IPS-18a (cell line): Measurements from ENCODE around the gene PPP2R2D.

ENCODE experiments used
- H3K27ac ChIP-seq: one replicate; pipeline ENCODE4 v1.5.1; 2013; ENCODE audit warnings: low read length
- H3K27me3 ChIP-seq: one replicate; pipeline ENCODE4 v1.6.1; 2013; ENCODE audit warnings: mild to moderate bottlenecking, low read length; ENCODE audit not compliant: control insufficient read depth, insufficient read depth
- H3K36me3 ChIP-seq: one replicate; pipeline ENCODE4 v1.6.1; 2013; ENCODE audit warnings: low read depth, low read length; ENCODE audit not compliant: control insufficient read depth
- H3K4me1 ChIP-seq: one replicate; pipeline ENCODE4 v1.6.1; 2013; ENCODE audit warnings: low read depth, low read length; ENCODE audit not compliant: control insufficient read depth
- H3K4me3 ChIP-seq: one replicate; pipeline ENCODE4 v1.5.1; 2013; ENCODE audit warnings: low read length
- H3K9ac ChIP-seq: one replicate; pipeline ENCODE4 v1.6.1; 2013; ENCODE audit warnings: mild to moderate bottlenecking, low read length, moderate library complexity
- H3K9me3 ChIP-seq: one replicate; pipeline ENCODE4 v1.6.1; 2013; ENCODE audit warnings: low read depth, low read length; ENCODE audit not compliant: control insufficient read depth

Gene PPP2R2D

DNA sequence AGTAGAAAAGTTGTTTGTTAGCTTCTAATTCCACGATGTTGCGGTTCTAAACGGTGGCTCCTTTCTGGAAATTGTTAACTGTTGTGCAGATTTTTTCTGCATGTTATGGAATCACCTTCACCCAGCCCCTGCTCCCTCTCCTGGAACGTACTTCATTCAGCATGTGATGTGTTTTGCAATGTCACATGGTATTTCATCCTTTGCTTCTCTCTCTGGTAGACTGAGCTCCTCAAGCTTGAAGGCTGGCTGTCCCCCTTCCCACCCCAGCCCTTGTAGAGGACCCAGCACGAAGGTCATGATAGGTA is 4.4 kb downstream of the PPP2R2D start:
- Histone ChIP-seq H3K36me3 (peaks cover 18% of the 10 kb centered on the region), H3K27ac (no peak overlapping the region), H3K9me3 (no peaks in the 10 kb centered on the region), H3K27me3 (no peaks in the 10 kb centered on the region), H3K4me3 (no peak overlapping the region), H3K4me1 (peaks cover 10% of the 10 kb centered on the region), H3K9ac (no peak overlapping the region)

DNA sequence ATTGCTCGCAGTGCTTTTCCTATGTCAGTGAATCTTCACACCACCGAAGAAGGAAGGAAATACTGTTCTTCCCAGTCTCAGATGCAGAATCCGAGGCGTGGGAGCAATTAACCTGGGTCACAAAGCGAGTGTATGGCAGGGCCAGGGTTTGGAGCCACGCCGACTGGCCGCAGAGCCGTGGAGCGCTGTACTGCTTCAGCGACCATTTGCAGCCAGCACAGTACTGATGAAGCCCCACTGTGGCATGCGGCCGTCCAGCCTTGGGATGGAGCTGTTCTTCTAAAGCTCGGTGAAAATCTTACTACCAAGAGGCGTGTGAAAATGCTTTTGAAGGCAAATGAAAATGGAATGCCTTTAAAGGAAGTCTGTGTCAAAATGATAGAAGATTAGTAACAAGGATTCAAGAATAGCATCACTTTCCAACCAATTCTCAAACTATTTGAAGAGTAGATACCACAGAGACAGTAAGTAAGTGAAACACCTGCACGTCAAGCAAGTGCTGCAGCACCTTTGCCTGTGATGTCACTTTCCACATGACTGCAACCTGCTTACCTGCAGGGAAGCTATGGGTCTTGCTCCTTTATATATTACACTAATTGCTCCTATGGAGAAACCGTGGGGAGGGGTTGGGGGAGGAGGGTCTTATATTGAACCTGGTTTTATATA is 4.9 kb downstream of the PPP2R2D start:
- H3K9ac ChIP-seq: no peak overlapping the region
- no peaks in the 10 kb centered on the region for H3K9me3 ChIP-seq
- no peak overlapping the region for H3K27ac ChIP-seq
- no peak overlapping the region for H3K4me3 ChIP-seq
- no peaks in the 10 kb centered on the region for H3K27me3 ChIP-seq
- H3K36me3 ChIP-seq: peaks cover 18% of the 10 kb centered on the region
- peaks cover 10% of the 10 kb centered on the region for H3K4me1 ChIP-seq

DNA sequence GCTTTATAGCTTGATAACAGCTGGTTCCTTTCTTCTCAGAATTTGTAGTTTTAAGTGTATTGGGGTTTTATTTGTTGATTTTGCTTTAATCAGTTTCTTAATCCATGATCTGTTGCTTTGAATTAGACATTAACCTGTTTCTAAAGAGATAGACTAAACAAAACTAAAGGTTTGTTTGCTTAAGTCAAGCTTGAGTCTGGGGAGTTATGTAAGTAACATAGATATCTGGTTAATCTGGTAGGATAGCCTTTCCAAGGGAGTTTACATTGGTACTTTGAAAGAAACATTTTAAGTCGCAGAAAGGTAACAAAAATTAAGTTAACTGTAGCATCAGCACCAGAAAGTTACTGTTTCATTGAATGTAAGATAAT is 5.4 kb downstream of the PPP2R2D start:
- no peaks in the 10 kb centered on the region for H3K27me3 ChIP-seq
- H3K9me3 ChIP-seq: no peaks in the 10 kb centered on the region
- no peak overlapping the region for H3K4me3 ChIP-seq
- peaks cover 10% of the 10 kb centered on the region for H3K4me1 ChIP-seq
- no peak overlapping the region for H3K9ac ChIP-seq
- no peak overlapping the region for H3K27ac ChIP-seq
- peaks cover 18% of the 10 kb centered on the region for H3K36me3 ChIP-seq

DNA sequence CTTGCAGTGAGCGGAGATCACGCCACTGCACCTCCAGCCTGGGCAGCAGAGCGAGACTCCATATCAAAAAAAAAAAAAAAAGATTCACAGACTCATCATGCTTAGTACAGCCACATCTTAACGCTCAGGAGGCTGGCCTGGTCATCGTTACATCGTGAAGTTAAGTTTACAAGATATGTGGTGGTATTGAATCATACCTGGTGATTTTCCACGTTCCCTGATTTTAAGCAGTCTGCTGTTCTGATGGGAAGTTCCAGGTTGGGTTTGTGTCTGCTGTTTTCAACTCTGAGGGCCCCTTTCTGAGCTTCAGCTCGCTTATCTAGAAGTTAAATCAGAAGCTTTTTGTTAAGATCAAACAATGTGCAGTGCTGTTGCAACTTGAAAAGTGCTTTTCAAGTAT is 6.9 kb downstream of the PPP2R2D start:
- H3K36me3 ChIP-seq: peaks cover 22% of the 10 kb centered on the region
- no peaks in the 10 kb centered on the region for H3K9me3 ChIP-seq
- H3K4me3 ChIP-seq: no peak overlapping the region
- H3K4me1 ChIP-seq: peaks cover 1% of the 10 kb centered on the region
- no peak overlapping the region for H3K9ac ChIP-seq
- H3K27ac ChIP-seq: no peak overlapping the region
- H3K27me3 ChIP-seq: no peaks in the 10 kb centered on the region

DNA sequence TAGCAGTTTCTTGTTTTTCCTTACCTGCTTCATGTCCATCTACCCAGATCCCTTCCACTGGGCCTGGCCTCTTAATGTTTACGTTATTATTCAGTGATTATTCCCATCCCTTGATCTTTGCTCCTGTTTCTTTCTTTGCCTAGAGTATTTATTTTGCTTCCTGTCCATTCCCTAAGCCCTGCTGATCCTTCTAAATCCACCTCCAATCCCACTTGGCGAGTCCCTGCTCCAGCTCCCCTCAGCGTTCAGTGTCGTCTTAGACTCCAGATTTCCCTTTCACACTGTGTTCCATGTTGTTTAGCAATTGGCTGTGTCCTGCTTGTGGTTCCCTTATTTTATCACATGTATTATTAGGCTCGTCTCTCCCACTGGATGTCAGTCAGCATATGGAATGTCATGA is 7.3 kb downstream of the PPP2R2D start:
- Histone ChIP-seq H3K4me3 (no peak overlapping the region), H3K9me3 (no peaks in the 10 kb centered on the region)

DNA sequence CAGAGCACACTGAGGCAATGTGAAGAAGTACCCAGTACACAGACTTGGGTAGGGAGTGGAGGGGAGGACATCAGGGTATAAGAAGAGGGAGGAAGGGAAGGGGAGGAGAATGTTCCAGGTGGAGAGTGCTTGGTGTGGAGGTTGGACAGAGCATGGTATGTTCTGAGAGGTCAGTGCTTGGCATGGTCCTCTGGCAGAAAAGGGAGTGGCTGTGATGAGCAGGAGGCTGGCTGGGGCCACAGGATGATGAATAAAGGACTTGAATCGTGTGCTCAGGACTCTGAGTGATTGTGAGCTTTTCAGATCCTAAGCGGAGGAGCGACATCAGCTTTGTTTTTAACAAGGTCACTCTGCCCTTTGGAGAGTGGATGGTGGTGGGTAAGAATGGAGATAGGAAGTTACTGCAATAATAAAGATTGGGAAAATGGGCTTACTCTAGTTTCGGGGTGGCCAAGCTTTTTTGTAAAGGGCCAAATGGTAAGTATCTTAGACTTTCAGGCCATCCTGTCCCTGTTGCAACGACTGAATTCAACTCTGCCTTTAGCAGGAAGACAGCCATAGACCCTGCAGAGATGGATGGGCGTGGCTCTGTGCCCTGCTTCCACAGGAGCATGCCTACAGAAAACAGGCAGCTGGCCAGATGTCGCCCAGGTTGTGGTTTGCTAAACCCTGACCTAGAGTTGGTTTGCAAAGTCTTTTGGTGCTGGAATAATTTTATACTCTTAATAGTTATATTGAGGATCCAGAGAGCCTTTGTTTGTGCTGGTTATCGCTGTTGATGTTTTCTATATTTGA is 8.4 kb downstream of the PPP2R2D start:
- H3K4me1 ChIP-seq: no peaks in the 10 kb centered on the region
- H3K27me3 ChIP-seq: no peaks in the 10 kb centered on the region
- no peak overlapping the region for H3K9ac ChIP-seq
- H3K4me3 ChIP-seq: no peak overlapping the region
- no peaks in the 10 kb centered on the region for H3K9me3 ChIP-seq
- H3K27ac ChIP-seq: no peak overlapping the region
- peaks cover 25% of the 10 kb centered on the region for H3K36me3 ChIP-seq

More for the DNA sequence above, 7.3 kb downstream of the PPP2R2D start:
- no peak overlapping the region for H3K27ac ChIP-seq
- H3K27me3 ChIP-seq: no peaks in the 10 kb centered on the region
- H3K36me3 ChIP-seq: peaks cover 22% of the 10 kb centered on the region
- no peak overlapping the region for H3K9ac ChIP-seq
- no peaks in the 10 kb centered on the region for H3K4me1 ChIP-seq

DNA sequence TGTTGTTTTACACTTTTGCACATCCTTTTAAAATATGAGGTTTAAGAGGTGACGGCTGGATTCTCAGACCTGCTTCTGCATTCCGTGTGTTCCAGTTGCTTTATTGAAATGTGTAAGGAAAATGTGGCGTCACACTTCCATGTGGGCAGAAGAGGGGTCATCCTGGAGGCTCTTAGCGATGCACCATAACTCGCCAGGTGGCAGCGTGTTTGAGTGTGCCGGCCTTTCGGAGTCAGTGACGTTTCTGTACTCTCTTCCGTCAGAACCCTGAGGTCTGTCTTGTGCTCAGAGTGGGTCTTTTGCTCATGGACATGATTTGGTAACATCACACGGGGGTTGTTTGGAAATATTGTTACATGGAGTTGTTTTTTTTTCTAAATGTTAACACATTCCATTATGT is 9.1 kb downstream of the PPP2R2D start:
- no peak overlapping the region for H3K4me3 ChIP-seq
- no peaks in the 10 kb centered on the region for H3K9me3 ChIP-seq
- peaks cover 25% of the 10 kb centered on the region for H3K36me3 ChIP-seq
- no peaks in the 10 kb centered on the region for H3K4me1 ChIP-seq
- no peak overlapping the region for H3K27ac ChIP-seq
- H3K27me3 ChIP-seq: no peaks in the 10 kb centered on the region
- H3K9ac ChIP-seq: no peak overlapping the region

DNA sequence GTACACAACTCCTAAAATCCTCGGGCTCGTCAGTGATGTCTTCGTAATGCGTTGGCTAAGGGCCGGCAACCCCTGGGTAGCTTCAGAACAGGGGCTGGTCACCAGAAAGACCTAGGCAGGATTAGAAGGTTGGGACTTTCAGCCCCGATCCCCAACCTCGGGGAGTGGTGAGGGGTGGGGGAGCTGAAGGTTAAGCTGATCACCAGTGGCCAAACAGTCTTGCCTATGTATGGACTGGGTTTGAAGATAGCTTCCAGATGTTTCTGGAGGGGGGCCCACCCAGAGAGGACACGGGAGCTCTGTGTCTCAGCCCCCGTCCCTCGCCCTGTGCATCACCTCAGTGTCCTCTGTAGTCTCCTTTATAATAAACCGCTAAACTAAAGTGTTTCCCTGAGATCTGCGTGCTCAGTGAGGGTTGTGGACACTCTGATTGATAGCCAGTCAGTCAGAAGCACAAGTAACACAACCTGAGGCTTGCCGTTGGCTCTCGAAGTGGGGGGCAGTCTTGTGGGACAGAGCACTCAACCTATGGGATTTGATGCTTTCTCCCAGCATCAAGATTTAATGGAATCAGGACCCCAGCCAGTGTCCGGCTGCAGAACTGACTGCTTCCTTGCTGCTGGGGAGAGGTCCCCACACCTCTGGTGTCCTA is 10.0 kb downstream of the PPP2R2D start:
- Histone ChIP-seq H3K27me3 (no peaks in the 10 kb centered on the region), H3K9me3 (no peaks in the 10 kb centered on the region), H3K36me3 (peaks cover 21% of the 10 kb centered on the region), H3K9ac (no peak overlapping the region), H3K4me1 (no peaks in the 10 kb centered on the region), H3K4me3 (no peak overlapping the region), H3K27ac (no peak overlapping the region)

DNA sequence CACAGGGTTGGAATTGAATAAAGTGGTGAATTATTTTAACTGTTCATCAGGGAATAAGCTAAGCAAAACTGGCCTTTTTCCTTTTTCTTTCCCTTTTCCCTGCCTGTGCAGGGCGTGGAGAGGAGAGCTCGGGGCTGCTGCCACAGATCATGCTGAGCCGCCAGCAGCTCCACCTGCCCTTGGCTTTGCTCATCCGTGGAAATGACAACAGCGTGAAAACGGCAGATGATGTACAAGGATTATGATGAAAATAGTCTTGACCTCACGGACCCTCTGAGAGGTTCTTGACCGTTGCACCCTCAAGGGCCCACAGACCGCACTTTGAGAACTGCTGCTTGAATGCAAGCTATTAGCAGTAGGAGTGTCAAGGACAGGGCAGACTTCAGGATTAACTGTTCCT is 10.6 kb downstream of the PPP2R2D start:
- no peak overlapping the region for H3K4me3 ChIP-seq
- H3K27me3 ChIP-seq: no peaks in the 10 kb centered on the region
- H3K4me1 ChIP-seq: no peaks in the 10 kb centered on the region
- H3K9me3 ChIP-seq: no peaks in the 10 kb centered on the region
- peaks cover 15% of the 10 kb centered on the region for H3K36me3 ChIP-seq
- H3K9ac ChIP-seq: no peak overlapping the region
- H3K27ac ChIP-seq: no peak overlapping the region

DNA sequence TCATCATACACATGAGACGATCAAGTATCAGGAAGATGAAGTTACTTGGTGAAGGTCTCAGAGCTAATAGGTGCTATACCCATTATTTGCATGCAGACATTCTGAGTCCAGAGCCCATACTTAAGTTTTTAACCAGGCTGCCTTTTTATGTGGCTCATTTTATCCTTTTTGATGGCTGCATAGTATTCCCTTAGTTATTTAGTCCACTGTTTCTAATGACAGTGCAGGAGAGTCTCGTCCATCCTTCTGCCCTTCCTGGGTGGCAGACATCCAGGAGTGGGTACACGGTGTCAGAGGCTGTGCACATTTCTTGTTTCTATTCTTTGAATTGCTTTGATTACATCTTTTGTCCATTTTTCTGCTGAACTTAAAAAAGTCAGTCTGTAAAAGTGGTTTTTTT is 11.8 kb downstream of the PPP2R2D start:
- Histone ChIP-seq H3K4me1 (no peaks in the 10 kb centered on the region), H3K36me3 (peaks cover 14% of the 10 kb centered on the region), H3K27me3 (no peaks in the 10 kb centered on the region), H3K9me3 (no peaks in the 10 kb centered on the region), H3K4me3 (no peak overlapping the region), H3K9ac (no peak overlapping the region), H3K27ac (no peak overlapping the region)

DNA sequence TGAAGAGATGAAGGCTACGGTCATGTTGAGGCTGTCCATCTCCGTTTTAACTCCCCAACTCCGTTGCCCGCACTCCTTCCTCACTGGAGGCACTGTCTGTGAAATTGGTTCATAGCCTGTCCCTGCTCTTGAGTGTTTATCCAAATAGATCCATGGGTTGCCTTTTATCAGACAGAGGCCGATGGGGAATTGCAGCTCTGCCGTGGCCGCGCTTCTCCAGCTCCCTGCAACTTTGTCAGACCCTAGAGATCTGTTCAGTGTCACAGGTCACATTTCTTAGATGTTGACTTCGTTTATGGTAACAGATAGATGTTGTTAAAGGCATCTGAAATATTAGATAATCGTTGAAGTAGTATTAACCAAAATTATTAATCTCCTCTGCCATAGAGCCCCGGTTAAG is 14.7 kb downstream of the PPP2R2D start:
- peaks cover 6% of the 10 kb centered on the region for H3K36me3 ChIP-seq

More for the DNA sequence above, 14.7 kb downstream of the PPP2R2D start:
- Histone ChIP-seq H3K4me3 (no peak overlapping the region), H3K9ac (no peak overlapping the region), H3K4me1 (no peaks in the 10 kb centered on the region), H3K9me3 (no peaks in the 10 kb centered on the region), H3K27me3 (no peaks in the 10 kb centered on the region), H3K27ac (no peak overlapping the region)
